Daoy (cell line): Measurements from ENCODE around the gene CABS1. TPM values are rescaled to one million over a fixed set of nuclear protein-coding genes. Genes with fewer than 3 reads are reported as not detected.

Experiments
- DNase-seq: peaks from one replicate; pipeline ENCODE4 v3.0.0-alpha.2; 2015; ENCODE audit warnings: low read depth
- total RNA-seq: library from RNA; depleted of rRNA; stranded (reverse); fragments of >200 nt; shearing (Covaris generic); gene quantifications from 2 replicates; pipeline ENCODE4 v1.2.3, GENCODE V29; 2014; rRNA removed

The CABS1 gene
- total RNA-seq: not detected in 2 replicates

DNA sequence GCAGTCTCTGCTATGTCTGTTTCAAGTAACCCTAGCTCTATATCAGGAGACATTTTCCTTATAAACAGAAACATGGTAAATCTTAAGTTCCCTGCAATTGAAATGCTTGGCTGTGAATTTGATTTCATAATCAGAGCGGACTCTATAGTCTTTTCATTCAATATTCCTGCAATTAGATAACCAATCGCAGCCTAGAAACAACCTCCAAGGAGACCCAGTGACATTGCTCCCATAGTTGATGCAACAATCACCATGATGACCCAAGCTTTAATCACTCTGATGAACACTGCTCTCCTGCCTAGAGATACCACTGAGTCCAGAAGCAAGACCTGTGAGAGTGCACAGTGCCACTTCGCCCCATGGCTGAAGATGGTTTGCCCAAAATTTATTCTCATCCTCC lies at the start of gene CABS1:
CABS1 (plus strand) TSS at position 301 of the 400 bp plus-strand sequence; CDS start at position 360, 59 bp downstream.
- DNase-seq: no peak

DNA sequence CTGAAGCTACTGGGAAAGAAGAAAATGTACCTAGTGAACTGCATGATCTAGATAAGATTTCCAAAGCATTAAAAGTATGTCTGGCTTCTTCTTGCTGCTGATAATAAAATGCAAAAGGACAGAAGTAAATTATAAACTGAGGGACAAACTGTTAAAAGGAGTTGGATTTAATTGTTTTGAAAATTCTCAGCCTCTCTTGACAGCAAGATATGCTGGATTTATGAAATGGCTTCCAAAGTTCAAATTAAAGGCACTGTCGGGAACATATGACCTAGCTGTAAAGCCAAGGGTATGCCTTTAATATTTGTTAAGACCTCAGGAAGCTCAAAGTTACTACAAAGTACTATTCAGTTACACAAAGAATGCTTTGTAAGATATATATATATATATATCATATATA lies 46.1 kb upstream of the CABS1 start:
- no peak for DNase-seq

DNA sequence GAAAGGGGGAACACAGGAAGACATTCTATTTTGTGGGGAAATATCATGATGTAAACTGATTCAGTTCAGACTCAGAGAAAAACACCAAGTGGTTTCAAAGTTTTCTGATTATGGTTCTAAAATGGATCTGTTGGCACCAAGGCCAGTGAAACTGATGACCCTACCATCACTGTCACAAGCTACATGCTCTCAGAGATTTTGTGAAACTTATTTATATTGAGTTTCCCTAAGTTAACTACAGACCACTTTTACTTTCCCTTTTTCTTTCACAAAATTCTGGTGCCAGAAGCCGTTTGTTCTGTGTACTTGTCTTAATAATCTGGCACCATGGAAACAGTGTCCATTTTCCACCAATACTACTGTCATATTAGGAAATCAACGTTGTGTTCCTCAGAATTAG lies 43.4 kb upstream of the CABS1 start:
- no peak for DNase-seq

DNA sequence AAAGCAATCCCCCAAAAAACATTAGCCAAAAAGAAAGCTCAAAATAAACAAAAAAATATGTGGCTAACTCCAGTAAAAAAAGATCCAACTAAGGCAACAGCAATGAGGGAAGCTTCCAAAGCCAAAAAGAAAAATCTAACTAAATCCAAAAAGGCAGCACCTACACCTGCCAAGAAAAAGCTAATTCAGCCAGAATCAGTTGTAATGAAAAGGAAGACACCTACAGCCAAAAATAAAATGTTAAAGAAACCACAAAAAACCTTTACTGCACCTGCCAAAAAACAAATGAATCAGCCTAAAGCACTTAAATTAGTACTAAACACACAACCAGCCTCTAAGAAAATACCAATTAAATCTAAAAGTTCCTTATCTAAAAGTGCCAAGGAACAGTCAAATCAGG lies 37.2 kb upstream of the CABS1 start:
- DNase-seq: no peak

DNA sequence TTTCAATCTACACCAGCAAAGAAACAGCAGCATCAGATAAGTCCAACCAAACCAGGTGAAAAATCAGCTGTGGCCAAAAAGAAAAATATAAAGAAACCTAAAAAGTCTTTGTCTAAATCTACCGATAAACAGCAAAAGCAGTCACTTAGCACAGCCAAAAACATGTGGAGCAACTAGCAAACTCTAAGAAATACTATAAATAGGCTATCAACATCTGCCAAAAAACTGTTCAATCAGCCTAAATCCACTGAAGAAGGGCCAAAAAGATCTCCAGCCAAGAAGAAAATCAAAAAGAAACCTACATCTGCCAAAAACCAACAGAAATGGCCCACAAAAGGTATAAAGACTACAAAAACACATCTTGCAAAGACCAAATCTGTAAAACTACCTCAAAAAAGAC lies 36.7 kb upstream of the CABS1 start:
- DNase-seq: no peak

DNA sequence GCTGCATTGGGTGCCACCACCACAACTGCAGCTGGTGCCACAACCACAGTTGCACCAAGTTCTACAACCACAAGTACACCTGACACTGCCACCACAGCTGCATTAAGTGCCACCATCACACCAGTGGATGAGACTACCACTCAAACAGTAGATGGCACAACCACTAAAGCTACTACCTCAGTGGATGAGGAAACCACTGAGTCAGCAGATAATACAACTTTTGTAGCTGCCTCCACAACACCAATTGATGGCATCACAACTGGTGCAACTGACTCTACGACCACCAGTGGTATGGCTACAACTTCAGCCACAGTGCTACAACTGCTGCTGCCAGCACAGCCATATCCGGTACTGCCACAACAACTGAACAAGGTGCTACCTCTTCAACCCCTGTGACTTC lies 35.1 kb upstream of the CABS1 start:
- no peak for DNase-seq

DNA sequence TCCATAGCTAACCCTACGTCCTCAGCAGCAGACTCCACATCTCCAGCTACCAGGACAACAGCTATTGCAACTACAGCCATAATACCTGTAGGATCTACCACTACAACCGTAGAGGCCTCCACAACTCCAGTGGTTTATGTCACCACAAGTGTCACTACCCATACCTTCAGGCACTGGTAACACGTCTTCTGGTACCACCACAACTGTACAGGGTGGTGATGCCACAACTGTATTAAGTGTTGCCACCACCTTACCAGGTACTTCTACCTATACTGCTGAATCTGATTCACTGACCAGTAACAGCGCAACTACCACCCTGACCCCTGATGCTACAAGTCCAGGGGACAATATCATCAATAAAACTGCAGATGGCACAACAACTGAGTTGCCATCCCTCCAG lies 34.6 kb upstream of the CABS1 start:
- DNase-seq: no peak

DNA sequence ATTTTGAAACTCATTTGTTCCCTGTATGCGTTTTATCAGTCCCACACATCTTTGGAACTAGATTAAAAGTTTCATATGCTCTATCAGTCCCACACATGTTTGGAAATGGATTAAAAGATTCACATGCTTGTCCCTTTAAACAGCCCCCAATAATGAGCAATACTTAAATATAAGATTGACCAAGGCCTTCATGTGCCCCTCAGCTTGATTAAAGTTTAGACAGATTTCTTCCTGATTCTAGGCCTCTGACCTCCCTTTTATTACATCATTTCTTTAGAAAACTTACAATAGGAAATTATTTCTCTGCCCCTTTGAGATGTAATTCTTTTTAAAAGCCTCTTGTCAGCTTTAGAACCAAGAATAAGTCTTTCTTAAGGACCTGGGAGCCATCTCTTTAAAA lies 31.7 kb upstream of the CABS1 start:
- DNase-seq: no peak

DNA sequence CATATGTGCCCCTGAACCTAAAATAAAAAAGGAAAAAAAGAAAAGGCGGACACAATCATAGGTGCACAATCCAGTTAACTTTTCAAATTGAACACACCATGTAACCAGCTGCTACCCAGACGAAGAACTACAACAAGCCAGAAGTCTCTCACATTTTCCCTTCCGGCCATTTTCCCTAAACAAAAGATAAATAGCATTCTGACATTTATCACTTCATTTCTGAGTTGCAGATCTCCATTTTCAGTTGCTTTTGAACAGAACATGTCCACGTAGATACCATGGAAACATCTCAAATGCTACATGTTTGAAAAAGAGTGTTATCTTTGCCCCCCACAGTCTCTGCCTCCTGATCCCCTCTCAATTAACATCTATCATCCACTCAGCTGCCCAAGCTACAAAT lies 29.2 kb upstream of the CABS1 start:
- no peak for DNase-seq

DNA sequence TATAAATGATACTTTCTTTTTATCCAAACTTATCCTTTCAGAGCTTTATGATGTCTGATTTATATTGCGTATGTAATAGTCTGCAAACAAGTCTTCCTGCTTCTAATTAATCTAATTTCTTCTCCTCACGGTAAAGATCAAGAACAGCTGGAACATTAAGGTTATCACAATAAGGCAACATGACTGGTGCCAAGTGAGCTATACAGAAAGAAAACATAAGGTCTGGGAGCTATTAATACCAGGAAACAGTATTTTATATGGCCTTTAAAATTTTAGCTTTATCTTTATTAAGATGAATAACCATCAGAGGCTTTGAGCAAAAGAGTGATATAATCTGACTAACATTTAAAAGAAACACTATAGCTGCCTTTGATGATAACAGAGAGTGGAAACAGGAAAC lies 28.7 kb upstream of the CABS1 start:
- no peak for DNase-seq

DNA sequence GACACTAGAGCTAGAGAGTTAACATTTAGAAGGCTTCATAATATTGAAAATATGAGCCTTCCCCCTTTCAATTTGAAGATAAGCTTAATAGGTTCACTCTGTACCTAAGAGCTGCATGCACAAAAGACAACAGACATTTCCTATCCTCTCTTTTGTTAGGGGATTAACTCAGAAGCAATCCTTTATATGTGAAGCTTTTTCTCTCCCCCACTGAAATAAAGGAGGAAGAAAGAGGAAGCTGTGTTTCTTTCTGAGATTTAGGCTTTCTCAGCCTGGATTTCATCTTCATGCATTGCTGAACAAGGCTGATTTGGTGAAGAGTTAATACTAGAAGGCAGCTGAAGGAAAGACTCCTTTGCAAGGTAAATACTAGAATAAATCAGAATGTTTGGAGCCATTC lies 21.0 kb upstream of the CABS1 start:
- DNase-seq: no peak

DNA sequence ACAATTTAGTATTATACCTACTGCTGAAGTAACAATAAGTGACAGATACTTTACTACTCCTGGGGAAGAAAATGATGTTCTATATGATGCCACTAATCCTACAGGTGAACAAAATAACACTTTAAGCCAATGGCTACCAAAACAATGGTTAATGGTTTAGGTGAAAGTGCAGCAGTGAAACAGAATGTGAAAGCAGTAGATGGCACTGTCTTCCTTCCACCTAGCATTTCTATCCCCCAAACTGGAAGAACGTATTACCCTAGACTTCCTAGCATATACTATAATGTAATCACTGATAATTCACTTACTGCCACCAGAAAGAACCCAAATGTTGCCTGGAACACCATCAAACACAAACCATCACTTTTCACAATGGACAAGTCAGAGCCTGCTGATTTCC lies 18.9 kb upstream of the CABS1 start:
- DNase-seq: no peak

DNA sequence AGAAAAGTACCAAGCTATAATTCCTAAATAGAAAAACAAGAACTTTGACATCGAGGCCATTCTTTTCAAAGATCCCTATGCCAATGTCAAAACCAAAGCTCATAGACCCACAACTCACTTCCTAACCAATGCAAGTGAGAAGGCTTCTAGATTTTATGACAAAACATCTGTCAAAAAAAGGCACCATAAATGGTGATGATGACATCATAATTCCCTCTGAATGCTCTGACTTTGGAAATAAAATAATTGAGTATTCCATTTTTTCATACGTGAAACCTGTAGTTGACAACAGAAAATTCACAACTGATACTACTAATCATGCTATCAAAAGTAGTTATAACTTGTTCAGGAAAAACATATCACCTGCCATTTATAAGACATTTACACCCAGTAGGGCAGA lies 8.7 kb upstream of the CABS1 start:
- DNase-seq: no peak

DNA sequence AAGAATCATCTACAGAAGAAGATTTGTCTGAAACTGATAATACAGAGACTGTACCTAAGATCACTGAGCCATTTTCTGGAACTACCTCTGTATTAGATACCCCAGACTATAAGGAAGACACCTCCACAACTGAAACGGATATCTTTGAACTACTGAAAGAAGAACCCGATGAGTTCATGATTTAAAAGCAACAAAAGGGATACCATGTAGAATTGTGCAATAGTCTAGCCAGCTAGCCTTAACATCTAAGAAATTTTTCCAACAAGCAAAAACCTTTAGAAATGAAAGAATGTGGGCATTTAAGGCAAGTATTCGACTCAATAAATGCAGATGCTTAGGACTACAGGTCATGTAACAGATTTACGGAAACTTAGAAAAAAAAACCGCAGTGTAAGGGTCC lies 1.3 kb downstream of the CABS1 start:
- no peak for DNase-seq

DNA sequence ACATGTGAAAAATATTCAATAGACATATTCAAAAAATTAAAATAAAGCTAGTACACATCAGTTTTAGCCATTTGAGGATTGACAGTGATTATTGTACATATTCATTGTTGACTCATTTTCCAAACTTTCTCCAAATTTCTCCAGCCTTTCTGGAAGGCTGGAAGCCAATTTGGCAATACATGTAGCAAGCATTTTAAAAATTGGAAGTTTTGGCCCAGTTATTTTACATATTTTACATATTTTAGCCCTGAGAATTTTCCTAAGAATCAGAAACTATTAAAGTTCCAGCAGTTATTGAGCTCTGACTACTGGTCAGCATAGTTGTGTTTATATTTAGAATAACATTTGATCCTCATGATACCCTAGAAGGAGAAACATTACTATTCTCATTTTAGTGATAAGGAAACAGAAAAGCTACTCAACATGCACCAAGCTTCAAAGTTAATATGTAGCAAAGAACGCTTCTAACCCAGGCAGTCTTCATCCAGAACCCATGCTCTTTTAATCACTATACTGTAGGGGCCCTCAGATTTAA lies 3.2 kb downstream of the CABS1 start:
- DNase-seq: no peak

DNA sequence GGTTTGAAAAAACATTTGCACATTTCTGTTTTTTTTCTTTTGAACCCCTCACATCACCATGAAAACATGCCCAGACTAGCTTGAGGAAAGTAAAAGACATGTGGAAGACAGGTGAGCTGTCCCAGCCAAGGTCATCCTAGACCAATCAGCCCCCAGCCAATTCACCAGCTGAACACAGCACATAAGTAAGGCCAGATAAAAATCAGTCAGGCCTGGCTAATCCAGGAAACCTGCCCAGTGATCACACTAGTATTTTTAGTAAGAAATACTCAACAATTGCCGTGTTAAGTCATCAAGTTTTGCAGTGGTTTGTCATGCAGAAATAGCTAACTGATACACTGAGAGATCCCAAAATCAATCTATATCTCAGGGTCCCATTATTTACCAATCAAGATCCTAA lies 21.4 kb downstream of the CABS1 start:
- DNase-seq: no peak

DNA sequence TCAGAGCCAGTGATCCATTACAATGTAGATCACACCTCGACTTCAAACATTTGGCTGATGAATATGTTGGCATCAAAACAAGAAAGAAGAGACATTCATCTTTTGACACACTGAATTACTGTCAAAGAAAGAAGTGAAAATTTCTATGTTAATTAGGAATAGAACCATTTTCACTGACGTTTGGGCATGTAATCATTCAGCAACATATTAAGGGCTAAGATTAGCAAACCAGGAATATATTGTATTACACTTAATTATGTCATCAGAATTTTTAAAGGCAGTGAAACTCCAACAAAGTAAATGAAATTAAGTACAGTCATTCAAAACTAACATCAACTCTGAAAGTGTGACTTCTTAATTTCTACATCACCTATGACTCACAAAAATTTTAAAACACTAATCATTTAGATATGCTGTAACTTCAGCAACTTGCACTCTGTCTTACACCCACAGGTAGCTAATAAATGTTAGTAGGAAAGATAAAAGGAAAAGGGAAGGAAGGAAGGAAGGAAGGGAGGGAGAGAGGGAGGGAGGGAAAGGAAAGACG lies 24.4 kb downstream of the CABS1 start:
- DNase-seq: no peak

DNA sequence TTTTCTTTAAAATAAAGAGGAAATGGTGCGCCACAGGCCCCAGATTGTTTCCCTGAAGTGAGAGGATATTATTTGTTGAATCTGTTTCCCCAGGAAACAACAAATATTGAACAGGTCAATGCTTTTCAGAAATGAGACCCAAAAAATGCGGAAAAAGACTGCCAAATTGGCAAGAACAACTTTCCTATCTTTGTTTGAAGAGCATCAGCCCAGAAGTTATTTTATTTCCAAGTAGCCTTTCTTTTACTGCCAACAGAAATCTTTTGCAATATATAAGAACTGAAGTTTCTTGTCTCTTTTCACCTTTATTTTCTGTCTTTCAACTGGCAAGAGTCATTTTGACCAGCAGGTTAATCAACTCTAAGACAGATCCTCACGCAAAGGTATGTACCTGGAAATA lies 25.7 kb downstream of the CABS1 start, which contains the start of gene SMR3A:
SMR3A (plus strand) TSS at position 301 of the 400 bp plus-strand sequence. CDS start 1,356 bp downstream, outside the sequence.
- DNase-seq: no peak

DNA sequence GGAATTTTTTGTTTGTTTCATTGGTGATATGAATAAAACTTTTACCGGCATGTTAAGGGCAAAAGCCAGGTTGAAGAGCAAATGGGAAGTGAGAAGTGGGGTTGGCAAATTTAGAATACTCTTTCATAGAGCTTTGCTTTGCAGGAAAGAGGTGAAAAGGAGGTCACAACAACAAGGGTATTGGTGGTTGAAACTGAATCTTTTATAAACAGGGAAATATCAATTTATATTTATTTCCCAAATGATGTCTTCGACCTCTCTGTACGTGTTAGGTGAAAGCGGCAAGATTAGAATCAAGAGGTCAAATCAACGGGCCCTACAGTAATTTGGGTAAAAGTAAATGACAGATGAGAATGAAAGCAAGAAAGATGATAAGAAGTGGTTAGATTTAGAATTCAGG lies 29.2 kb downstream of the CABS1 start:
- DNase-seq: no peak

DNA sequence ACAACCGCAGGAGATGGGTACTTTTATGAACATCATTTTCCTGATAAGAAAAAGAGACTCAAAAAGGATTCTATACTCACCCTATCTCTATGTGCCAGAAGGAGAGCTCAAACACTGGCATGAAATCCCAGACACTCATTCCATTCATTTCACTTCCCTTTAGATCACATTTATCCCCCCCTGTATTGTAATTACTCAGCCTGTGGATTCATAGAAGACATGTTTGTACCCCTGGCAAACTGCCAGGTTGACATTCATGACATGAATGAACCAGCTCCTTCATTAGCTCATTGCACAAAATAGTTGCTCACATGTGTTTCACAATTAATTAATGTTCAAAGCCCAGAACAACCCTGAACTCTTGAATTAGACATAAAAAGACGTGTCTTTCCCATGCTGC lies 30.7 kb downstream of the CABS1 start:
- DNase-seq: peak; percentile 11

DNA sequence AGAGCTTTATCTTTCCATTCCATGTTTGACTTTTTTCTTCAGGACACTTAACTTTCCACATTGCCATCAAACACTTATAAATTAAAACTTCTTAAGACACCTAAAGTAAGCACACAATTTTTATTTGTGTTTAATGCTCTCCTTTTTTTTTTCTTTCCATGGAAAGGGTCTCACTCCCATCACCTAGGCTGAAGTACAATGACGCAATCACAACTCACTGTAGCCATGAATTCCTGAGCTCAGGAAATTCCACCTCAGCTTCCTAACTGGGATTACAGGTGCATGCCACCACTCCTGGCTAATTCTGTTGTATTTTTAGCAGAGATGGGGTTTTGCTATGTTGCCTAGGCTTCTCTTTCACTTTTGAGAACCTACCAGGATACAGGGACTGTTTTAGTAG lies 33.0 kb downstream of the CABS1 start:
- no peak for DNase-seq

DNA sequence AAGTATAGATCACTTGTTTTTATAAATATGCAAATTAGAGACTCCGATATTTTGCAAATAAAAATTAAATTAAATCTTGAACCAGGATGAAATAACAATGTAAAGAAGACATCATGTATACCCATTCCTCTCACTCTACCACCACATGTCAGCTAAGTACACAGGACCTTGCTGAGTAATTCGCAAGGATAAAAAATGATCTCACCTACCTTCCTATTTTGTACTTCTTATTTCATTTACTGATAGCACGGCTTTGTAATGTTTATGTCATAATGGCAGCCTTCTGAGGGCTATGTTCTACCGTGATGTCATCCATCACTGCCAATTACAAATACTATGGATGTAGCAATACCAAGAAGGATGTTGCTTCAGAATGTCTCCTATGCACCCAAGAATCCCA lies 37.2 kb downstream of the CABS1 start:
- no peak for DNase-seq

DNA sequence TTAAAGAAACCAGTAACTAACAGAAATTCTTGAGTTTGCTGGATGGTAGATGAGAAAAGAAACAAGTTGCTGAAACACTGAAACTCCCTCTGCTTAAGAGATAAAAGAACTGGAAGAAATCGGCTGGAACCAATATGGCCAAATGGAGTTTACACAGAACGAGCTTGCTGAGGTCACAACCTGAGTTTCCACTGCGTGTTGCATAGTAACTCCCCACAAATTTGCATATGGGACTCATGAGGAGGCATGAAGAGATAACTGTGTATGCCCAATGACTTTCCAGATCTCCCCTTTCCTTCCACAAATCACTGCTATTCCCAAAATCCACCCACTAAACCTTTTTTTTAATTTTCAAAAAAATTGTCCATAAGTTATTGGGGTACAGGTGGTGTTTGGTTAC lies 38.0 kb downstream of the CABS1 start:
- no peak for DNase-seq

DNA sequence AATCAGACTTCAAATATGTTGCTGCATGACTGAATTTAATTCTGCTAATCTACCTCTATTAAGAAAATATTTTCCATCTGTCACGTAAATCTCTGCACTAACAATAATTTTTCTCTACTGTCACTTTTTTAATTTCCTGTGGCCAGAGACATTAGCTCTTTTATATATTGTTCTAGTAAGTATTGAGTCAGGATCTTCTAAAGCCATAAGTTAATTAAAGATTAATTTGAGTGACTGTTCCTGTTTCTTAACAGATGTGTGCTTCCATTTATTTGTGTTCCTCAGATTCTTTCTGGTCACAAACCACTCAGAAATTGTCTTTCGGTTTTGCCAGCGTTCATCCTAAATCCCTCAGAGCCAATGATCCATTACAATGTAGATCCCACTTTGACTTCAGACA lies 45.8 kb downstream of the CABS1 start:
- no peak for DNase-seq
